T-helper 1 cell (primary cell): ENCODE results near the gene CEBPG.
A peak's percentile ranks its signal among the peaks of the same experiment; 100 is the strongest.

Source experiments
- DNase-seq, 5 donors: peaks; one replicate each; pipeline ENCODE4 v3.0.0-alpha.2; 2012 to 2020

The CEBPG gene

DNA sequence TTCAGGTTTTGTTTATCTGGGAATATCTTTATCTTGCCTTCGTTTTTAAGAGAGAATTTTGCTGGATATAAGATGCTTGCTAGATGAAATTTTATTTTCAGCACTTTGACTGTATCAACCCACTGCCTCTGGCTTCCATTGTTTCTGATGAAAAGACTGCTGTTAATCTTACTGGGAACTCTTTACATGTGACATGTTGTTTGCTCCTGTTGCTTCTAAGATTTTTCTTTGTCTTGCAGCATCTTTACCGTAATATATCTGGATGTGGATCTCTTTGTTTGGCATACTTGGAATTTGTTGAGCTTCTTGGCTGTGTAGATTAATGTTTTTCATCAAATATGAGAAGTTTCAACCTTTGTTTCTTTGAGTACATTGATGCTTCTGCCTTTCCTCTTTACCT lies 18.0 kb upstream of the CEBPG start:
- DNase-seq = no peak

DNA sequence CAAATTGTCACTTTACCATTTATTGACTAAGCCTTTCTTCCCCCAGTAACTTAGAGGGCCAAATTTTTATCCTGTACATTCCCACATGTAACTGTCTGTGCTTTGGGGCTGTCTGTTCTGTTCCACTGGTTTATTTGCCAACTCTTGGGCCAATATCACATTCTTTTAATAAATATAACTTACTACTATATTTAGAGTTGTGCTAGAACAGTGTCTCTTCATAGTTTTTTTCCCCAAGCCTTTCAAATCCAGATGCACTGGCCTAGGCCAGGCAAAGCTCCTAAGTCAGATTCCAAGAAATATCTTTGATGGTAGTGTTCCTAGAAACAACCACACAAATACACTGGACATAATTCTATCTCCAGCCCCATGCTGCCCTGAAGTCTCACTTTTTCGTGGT lies 16.0 kb upstream of the CEBPG start:
- no peak for DNase-seq

DNA sequence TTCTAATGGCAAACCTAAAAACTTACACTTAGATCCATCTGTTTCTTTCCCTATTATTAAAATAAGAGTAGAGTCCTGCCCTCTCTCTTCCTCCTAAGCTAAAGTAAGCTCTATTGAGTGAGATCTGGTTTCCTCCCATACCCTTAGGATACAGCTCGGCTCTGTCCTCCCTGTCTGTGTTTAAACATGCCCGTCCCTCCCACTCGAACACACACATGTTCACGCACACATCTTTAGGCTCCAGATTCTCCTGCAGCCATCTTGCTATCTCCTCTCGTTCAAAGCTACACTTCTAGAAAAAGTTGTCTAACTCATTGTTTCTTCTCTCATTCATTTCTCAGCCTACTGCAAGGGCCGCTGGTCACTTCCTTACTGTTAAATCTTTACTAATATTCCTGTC lies 15.1 kb upstream of the CEBPG start:
- no peak for DNase-seq

DNA sequence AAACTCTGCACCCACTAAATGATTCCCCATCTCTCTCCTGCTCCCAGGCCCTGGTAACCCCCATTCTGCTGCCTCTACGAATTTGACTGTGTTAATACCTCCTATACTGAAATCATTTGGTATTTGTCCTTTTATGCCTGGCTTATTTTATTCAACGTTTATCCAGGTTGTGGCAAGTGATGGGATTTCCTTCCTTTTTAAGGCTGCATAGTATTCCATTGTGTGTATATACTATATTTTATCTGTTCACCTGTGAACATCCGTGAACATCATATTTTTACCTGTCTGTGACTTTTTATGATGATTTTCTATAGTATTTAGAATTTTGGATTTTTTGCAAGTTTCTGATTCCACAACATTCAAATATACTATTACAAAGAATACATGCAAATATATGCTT lies 13.9 kb upstream of the CEBPG start:
- DNase-seq = no peak

DNA sequence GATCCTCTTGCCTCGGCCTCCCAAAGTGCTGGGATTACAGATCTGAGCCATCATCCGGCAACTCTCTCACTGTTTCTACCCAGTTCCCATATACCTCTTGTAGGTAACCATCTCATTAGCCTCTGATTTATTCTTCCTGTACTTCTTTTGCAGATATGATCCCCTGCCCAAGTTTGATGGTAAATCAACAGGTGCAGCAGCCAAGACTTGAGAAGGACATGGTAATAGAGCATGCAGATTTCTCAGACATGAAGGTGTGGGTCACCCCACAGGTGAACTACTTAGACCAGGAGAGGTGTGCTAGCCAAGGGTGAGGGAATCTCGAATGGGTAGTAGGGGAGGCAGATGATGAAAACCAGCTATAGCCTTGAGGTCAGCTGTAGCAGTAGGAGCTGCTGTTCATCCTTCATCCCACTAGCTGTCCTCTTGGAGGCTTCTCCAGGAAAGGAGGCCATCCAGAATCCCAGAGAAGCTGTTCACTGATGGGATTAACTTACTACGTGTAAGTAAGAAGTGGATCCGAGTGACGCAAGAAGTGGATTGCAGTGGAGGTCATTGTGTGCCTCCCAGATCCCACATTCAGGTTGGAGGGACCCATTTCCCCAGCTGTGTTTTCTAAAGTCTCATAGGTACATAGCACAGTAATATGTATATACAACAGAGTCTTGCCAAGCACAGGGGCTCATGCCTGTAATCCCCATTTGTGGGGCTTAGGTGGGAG lies 10.8 kb upstream of the CEBPG start:
- DNase-seq = no peak

DNA sequence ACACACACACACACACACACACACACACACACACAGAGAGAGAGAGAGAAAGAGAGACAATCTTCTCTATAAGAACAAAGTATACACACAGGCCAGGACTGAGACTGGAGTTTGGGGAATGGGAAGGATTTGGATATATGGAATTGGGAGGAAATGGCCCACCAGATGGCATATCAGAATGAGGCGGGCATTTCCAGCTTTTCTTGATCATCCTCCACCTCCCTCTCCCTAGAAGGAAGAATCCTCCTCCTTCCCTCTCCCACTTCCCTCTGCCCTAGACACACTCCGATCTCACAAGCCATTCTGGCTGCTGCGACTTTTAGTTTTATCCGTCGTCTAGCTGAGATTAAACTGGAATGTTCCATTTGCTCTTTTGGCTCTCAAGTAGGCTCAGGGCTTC lies 10.0 kb upstream of the CEBPG start:
- DNase-seq = no peak

DNA sequence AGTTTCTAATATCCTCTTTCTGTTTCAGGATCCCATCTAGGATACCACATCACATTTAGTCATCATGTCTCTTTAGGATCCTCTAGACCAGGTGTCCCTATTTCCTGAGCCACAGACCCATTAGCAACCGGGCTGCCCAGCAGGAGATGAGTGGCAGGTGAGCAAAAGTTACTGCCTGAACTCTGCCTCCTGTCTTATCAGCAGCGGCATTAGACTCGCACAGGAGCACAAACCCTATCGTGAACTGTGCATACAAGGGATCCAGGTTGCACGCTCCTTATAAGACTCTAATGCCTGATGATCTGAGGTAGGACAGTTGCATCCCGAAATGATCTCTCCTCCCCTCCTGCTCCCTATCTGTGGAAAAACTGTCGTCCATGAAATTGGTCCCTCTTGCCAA lies 7.8 kb upstream of the CEBPG start:
- DNase-seq = no peak

DNA sequence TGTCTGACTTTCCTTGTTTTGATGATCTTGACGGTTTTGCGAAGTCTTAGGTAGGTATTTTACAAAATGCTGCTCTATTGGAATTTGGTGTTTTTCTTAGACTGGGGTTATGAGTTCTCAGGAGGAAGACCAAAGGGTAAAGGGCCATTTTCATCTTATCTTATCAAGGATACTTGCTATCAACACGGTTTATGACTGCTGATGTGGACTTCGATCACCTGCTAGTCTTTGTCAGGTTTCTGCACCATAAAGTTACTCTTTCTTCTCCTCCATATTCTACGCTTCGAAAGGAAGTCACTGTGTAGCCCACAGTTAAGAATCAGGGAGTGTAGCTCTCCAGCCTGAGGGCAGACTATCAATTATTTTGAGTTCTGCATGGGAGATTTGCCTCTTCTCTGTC lies 7.4 kb upstream of the CEBPG start:
- DNase-seq = no peak

DNA sequence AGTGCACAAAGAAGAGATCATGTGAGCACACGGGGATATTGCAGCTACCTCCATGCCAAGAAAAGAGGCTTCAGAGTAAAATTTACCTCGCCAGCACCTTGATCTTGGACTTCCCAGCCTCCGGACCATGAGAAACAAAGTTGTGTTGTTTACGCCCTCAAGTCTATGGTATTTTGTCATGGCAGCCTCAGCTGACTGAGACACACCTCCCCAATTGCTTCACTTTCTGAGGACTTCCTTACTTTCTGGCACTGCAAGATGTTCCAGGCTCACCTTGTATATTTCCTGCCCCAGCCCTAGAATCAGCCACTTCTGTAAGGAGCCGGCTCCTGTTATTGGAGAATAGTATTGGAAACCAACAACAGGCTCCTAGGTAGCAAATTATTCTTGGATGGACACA lies 6.6 kb upstream of the CEBPG start:
- DNase-seq = no peak

DNA sequence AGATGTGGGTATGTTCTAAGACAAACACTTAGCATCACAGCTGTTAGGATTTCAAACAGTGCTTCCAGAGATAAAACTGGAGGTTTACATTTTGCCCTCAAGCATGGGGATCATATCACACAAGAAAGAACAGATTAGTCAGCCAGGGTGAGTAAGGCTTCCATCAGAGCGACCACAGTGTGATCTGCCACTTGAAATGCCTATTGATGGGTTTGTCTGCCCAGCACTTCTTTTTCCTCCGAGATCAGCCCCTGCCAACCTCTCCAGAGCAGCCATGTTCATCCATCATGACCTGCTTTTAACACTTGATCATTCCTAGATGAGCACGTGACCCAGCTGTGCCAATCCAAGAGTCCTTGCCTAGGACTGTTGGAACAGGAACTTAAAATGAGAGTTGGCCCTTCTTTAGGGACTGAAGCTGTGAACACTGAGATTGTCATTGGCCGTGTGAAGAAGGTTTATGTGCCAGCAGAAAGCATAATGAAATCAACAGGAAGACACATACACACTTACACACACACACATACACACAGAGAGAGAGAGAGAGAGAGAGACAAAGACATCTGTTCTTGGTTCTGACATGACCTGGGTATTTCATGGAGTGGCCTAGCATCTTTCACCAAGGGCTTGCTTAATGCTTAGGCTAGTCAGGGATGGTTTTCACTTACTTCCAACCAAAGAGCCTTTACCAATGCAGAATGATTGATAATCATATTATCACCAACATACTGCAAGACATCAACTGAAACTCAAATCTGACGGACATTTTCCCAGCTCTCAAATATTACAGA lies 5.2 kb upstream of the CEBPG start:
- no peak for DNase-seq

DNA sequence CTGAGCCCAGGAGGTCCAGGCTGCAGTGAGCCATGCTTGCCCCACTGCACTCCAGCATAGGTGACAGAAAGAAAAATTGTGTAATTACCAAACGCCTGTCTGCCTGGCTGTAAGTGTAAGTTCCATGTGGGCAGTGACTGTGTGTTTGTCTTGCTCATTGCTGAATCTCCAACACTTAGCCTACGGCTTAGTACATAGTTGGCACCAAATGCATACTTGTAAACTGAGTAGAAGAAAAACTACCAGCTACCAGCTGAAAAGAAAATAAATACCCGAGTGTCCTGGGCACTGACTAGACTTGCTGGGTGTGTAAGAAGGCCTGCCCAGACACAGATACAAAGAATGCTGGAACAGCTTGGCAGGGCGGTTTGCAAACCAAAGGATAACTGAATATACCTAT lies 2.7 kb upstream of the CEBPG start:
- DNase-seq = no peak

DNA sequence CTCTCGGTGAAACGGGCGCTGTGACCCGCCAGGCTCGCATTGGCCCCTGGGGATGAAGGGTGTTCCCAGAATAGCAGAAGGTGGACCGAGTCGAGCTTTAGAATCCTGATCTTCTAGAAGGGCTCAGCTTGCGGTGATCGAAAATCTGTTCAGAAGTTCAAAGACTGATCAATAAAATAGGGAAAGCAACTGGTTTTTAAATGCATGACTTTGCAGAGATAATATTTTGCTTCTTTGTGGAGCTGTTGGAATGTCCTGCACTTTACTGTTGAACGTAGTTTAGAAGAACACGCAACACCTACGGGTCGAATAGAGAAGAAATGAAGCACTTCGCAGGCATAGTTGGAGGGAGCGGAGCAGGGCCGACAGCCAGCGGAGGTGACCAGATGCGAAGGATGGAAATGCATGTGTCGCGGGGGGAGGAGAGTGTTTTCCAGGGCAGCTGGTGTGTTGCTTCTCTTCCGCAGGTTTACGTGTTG lies 766 bp downstream of the CEBPG start:
- peak in 1 of 5 donors; percentile 24 for DNase-seq

DNA sequence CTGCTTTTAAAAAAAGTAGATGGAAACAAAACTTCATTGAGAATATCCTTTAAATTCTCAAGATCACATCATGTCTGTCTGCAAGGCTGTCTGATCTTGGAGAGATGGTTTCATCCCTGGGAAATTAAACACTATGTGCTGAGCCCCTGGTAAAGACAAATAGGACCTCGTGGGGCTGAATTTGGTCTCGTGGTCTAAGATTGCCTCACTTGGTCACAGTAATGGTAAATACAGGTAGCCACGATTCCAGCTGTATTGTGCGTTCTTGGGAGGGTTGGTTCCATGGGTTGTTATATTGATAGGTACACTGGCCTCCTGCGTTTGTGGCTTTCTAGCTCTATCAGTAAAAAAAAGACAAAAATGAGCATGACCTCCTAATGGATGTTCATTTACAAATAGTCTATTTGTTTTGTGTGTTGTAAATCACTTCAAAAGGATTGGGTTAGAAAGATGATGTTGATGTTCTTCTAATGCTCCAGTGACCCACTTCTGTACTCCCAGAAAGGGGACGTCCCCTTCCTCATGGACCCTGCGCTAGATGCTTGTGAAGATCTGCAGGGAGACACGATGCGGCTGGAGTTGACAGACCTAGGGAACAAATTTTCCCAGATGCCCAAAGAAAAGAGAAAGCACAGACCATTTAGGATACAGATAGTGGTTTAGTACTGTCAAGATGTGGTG lies 1.8 kb downstream of the CEBPG start:
- DNase-seq = no peak

DNA sequence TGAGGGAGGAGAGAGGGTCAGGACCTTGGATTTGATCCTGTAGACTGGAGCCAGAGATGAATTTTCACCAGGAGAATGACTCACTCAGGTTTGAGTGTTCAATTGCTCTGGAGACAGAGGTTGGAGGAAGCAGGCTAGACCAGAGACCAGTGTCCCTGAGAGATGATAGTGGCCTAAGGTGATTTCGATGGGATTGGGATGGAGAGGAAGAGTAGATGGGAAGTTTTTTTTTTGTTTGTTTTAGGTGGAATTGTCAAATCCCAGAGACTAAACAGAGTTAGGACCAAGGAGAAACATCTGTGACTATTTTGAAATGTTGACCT lies 2.3 kb downstream of the CEBPG start:
- no peak for DNase-seq

DNA sequence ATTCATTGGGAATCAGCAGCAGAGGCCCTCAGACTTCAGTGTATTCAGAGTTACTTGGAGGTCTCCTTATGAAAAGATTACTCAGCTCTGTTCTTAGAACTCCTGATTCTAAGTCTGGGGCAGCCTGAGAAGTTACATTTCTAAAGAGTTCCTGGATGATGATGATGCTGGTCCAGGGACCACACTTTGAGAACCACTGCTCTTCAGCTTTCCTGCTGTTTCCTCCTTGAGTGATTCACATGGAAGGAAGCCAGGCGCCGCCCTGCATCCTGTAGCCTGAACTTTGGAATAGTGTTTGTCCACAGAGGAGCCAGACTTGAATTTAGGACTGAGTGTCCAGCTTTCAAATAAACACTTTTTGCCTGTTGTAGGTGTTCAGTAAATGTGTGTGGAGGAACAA lies 2.9 kb downstream of the CEBPG start:
- no peak for DNase-seq

DNA sequence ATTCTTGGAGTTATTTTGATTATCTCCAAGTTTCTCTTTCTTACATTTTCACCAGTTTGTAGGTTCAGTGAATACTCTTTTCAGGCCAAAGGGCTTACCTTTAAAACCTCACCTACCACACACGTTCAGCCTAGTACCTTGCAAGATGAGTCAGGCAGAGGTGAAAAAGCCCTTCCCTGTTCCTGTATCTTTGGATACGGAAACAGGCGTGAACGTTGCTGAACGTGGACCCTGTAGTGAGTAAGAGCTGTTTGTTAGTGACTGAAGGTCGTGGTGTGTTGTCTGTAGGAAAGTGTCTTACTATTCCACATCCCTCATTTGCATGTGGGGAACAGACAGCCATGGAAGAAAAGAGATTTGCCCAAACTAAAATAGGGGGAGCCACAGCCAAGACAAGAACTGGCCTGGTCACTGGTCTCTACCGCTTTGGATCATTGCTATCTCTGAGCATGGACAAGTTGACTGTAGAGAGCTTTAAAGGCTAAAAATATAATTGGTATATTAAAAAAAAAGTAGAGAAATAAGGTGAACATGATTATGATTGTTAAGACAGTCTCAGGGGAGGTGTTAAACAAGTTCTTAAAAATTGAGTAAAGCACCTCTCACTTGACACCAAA lies 3.5 kb downstream of the CEBPG start:
- DNase-seq = no peak

DNA sequence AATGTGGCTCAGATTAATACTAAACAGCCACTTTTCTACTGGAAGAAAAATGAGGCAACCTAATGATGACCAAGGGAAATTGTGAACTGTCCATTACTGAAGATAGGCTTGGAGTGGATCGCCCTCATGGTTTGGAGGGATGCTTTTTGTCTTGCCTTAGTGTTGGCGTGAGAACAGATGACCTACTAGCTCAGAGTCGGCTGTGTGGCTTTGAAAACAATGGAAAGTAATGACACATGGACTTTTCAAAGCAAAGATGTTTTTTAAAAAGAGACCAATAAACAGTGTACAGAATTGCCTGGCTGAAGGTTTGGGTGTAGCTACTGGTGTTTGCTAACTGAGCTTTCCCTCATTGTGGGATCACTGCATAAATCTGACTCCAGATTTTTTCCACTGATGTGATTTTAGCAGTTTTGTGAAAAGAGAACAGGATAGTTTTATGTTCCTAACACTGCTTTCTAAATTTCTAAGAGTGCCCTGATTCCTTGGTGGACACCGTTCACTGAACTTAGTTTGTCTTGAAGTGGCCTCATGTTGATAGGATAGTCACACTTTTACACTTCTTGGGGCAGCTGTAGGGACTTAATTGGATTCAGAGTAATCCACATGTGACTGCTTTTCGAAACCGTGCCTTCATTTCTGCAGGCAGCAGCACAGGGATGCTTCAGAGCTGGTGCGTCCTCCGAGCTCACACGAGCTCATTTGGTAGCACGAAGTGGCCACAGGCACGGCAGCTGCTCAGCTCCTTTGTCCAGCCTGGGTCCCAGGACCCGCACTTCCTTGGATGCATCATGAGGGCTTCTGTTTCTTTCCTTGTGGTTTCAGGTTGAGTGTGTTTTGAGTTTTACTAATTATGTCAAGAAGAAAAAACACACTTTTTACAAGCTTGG lies 4.3 kb downstream of the CEBPG start:
- no peak for DNase-seq

DNA sequence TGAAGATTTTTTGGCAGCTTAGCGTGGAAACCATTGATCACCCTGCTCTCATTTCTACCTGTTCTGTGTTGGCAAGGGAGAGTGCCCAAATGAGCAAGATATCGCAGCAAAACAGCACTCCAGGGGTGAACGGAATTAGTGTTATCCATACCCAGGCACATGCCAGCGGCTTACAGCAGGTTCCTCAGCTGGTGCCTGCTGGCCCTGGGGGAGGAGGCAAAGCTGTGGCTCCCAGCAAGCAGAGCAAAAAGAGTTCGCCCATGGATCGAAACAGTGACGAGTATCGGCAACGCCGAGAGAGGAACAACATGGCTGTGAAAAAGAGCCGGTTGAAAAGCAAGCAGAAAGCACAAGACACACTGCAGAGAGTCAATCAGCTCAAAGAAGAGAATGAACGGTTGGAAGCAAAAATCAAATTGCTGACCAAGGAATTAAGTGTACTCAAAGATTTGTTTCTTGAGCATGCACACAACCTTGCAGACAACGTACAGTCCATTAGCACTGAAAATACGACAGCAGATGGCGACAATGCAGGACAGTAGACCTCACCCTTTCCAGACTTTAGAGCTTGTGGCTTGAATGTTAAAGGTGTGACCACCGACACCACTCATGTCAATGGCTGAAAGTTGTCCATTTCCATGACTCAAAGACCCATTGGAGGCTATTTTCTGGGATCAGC lies 5.8 kb downstream of the CEBPG start:
- no peak for DNase-seq

DNA sequence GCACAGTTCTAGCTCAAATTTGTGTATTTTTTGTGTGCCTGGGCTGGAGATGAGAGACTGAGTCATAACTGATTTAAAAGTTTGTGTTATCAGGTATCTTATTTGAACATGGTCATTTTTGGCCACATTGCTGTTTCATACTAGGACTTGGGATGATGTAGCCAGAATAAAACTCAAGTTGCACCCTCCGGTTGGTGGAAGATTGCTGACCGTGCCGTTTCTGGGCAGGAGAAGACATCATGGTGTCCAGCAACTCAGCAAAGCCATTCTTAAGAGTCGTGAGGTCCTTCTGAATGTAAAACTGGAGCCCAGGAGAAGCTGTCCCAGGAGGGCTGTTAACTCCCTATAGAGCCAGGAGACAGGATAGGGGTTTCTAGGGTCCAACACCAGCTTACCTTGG lies 7.6 kb downstream of the CEBPG start:
- DNase-seq = no peak

DNA sequence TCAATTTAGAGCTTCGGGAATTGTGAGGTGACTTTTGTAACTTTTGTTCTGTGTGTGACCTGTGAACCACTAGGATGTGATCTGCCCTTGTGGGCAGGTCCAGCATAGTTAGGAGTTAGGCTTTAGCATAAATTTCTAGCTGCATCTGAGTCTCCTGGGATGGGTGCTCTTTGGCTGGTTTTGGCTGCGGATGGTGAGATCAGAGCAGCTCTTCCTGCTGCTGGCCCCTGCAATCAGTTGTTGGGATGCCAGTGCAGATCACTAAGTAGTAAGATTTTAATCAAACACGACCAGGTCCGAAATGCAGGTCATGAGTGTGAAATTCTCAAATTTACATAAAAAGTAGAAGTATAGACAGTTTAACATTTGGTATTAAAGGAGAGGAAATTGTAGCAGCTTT lies 8.5 kb downstream of the CEBPG start:
- no peak for DNase-seq

DNA sequence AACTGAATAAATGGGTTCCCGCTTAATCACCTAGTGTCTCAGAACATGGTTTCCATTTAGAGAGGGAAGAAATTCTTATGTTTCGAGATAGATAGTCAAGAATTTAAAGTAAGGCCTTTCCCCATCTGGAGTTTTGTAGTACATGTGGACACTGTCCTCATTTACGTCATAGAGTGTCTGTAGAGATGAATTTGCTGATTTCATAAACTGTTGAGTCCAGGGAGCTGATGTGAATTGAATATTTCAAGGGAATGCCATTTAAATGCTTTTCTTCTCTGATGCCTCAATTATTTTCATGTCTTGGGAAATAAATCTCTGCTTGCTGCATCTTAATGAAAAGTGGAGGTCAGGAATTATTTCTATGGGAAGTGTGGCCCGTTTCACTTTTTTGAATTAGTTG lies 9.5 kb downstream of the CEBPG start:
- DNase-seq = no peak

DNA sequence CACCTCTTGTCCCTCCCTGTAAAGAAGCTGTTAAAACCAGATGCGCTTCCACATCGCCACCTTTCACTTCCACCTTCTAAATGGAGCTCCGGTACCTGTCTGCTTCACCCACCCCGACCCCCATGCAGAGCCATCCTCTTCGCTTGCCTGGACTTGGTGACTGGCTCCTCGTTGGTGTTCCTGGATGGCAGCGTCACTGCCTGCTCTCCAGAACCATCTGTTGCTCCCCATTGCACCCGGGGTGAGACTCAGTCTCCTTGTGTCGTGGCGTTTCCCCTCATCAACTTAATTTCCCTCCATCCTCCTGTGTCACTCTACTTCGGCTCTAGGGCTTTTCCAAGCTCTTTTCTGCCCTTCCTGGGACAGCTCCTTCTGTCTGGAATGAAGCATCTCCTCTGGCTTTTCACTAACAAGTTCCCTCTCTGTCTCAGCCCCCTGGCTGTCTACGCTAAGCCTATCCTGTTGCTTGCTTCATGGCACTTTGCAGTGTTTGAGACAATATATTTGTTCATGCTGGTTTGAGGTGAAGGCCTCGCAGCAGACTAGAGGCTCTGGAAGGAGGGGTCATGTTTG lies 10.3 kb downstream of the CEBPG start:
- DNase-seq = no peak
